Subcutaneous adipose tissue (tissue), 4 donors: ENCODE data around the gene EGFL8. TPM values are rescaled to one million over a fixed set of nuclear protein-coding genes. Genes with fewer than 3 reads are reported as not detected.

Experiments used
- CTCF ChIP-seq: fragments of 450-650 bp; IDR thresholded peaks from one replicate; pipeline ENCODE4 v1.5.1; 2016; ENCODE audit warnings: low read depth, mild to moderate bottlenecking, control low read depth, antibody characterized with exemption, moderate library complexity
- total RNA-seq, 4 donors: library from RNA; depleted of rRNA; stranded (reverse); fragments of >200 nt; gene quantifications; one replicate each; pipeline ENCODE4 v1.1.0, GENCODE V29; 2016

EGFL8 gene
- total RNA-seq, 4 donors from 2014 or later = 2.3 to 13.0 (median 5.6) TPM

GRCh38 chr6:32173051-32173727, 8.8 kb downstream of the EGFL8 start:
- TF ChIP-seq CTCF = no peak

GRCh38 chr6:32174416-32174815, 10.0 kb downstream of the EGFL8 start:
- TF ChIP-seq CTCF = no peak

GRCh38 chr6:32175322-32175710, 10.9 kb downstream of the EGFL8 start:
- TF ChIP-seq CTCF = no peak

GRCh38 chr6:32175711-32176475, 11.5 kb downstream of the EGFL8 start, which contains the start of gene AGPAT1:
TSS of gene AGPAT1 (minus strand) at chr6:32176084. CDS start at chr6:32171496, 4,588 bp downstream.
- no peak for TF ChIP-seq CTCF

GRCh38 chr6:32176476-32177182, 12.2 kb downstream of the EGFL8 start:
- no peak for TF ChIP-seq CTCF

GRCh38 chr6:32177183-32177787, 12.9 kb downstream of the EGFL8 start:
- no peak for TF ChIP-seq CTCF
